Stimulated activated CD8-positive, alpha-beta memory T cell treated with anti-CD3 and anti-CD28 coated beads, Interleukin-15, amount 100 ng/mL, for 4 hours (primary cell): Measurements from ENCODE around the gene RAPGEF5.

Experiments
- DNase-seq, 2 donors: peaks; one replicate each; pipeline ENCODE4 v3.0.0-alpha.2; 2020; ENCODE audit warnings: low read depth in 2 of 2

RAPGEF5 gene

GRCh38 chr7:22154143-22154529 is 202.8 kb downstream of the RAPGEF5 start:
- DNase-seq: no peak

GRCh38 chr7:22153432-22154142 is 203.4 kb downstream of the RAPGEF5 start:
- DNase-seq: no peak

- no peak for DNase-seq
These were observed 204.3 kb downstream of the RAPGEF5 start for GRCh38 chr7:22152690-22153089.

GRCh38 chr7:22151901-22152300 is 205.1 kb downstream of the RAPGEF5 start:
- DNase-seq: no peak

GRCh38 chr7:22150221-22150620 is 206.7 kb downstream of the RAPGEF5 start:
- no peak for DNase-seq

- no peak for DNase-seq
These were observed 209.1 kb downstream of the RAPGEF5 start for GRCh38 chr7:22147868-22148267.

GRCh38 chr7:22146961-22147512 is 209.9 kb downstream of the RAPGEF5 start:
- no peak for DNase-seq

GRCh38 chr7:22144950-22145349 is 212.0 kb downstream of the RAPGEF5 start:
- DNase-seq: no peak

- no peak for DNase-seq
These were observed 213.5 kb downstream of the RAPGEF5 start for GRCh38 chr7:22143491-22143890.

- DNase-seq: no peak
These were observed 214.4 kb downstream of the RAPGEF5 start for GRCh38 chr7:22142572-22142971.

- DNase-seq: no peak
These were observed 215.6 kb downstream of the RAPGEF5 start for GRCh38 chr7:22141355-22141754.

- no peak for DNase-seq
These were observed 216.4 kb downstream of the RAPGEF5 start for GRCh38 chr7:22140578-22140977.

- no peak for DNase-seq
These were observed 218.1 kb downstream of the RAPGEF5 start for GRCh38 chr7:22138886-22139285.

- no peak for DNase-seq
These were observed 218.8 kb downstream of the RAPGEF5 start for GRCh38 chr7:22138106-22138505.

GRCh38 chr7:22137466-22137865 is 219.5 kb downstream of the RAPGEF5 start:
- no peak for DNase-seq

- DNase-seq: no peak
These were observed 219.9 kb downstream of the RAPGEF5 start for GRCh38 chr7:22137026-22137425.

GRCh38 chr7:22129819-22130580 is 227.0 kb downstream of the RAPGEF5 start:
- DNase-seq: no peak

GRCh38 chr7:22129166-22129565 is 227.8 kb downstream of the RAPGEF5 start:
- DNase-seq: no peak

- no peak for DNase-seq
These were observed 228.4 kb downstream of the RAPGEF5 start for GRCh38 chr7:22128528-22128920.

GRCh38 chr7:22127835-22128527 is 229.0 kb downstream of the RAPGEF5 start:
- no peak for DNase-seq

- DNase-seq: no peak
These were observed 231.5 kb downstream of the RAPGEF5 start for GRCh38 chr7:22125436-22125835.

GRCh38 chr7:22124941-22125340 is 232.0 kb downstream of the RAPGEF5 start:
- DNase-seq: no peak
